ENCODE data around the gene MARF1.

DNA sequence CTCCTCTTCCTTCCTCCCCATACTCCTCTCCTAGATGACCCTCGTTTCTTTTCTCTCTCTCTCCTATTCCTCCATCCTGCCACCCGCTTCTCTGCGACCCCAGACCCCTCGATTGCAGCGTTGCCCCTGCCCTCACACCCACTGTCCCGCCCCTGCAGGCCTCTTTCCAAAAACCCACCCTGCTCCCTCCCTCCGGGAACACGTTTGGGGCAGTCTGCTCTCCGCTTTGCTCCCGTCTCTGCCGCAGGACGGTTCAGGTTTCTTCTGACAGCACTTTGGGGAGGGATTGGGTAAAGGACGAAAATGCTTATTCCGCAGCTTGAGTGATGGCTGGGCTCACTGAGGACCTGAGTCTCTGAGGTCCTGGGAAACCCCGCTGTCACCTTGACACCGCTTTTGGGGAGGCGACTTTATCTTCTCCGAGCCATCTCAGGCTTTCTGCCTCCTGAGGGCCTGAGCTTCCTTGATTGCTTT is 7.8 kb upstream of the MARF1 start:
- TF ChIP-seq, protein P1, sequence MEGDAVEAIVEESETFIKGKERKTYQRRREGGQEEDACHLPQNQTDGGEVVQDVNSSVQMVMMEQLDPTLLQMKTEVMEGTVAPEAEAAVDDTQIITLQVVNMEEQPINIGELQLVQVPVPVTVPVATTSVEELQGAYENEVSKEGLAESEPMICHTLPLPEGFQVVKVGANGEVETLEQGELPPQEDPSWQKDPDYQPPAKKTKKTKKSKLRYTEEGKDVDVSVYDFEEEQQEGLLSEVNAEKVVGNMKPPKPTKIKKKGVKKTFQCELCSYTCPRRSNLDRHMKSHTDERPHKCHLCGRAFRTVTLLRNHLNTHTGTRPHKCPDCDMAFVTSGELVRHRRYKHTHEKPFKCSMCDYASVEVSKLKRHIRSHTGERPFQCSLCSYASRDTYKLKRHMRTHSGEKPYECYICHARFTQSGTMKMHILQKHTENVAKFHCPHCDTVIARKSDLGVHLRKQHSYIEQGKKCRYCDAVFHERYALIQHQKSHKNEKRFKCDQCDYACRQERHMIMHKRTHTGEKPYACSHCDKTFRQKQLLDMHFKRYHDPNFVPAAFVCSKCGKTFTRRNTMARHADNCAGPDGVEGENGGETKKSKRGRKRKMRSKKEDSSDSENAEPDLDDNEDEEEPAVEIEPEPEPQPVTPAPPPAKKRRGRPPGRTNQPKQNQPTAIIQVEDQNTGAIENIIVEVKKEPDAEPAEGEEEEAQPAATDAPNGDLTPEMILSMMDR (IDR thresholded peaks at IDR 0.05): no peak
- TF ChIP-seq EZH2 (IDR thresholded peaks at IDR 0.05): no peak

All from neural progenitor cell (in vitro differentiated cells).